Stomach (tissue), 9 donors: ENCODE measurements around the gene PMS2. TPM values are rescaled to one million over a fixed set of nuclear protein-coding genes. Genes with fewer than 3 reads are reported as not detected.
A peak's percentile ranks its signal among the peaks of the same experiment; 100 is the strongest.
"Not testable (repeated sequence)": the region's sequence is repeated elsewhere in the genome, so short reads cannot be mapped to it uniquely, and the experiment has no call there.

Source experiments
- DNase-seq, 2 donors: peaks; one replicate each; pipeline versions ENCODE4 v3.0.0 to v3.0.0-alpha.2; 2013 to 2019
- H3K27ac ChIP-seq, 5 donors: fragments of 200-600 bp in 4 of 5; sonication (generic) in 4 of 5; one replicate each; pipeline ENCODE4 v1.5.1; 2013 to 2019; ENCODE audit warnings: mild to moderate bottlenecking in 1 of 5, moderate library complexity in 1 of 5
- H3K27me3 ChIP-seq, 3 donors: fragments of 200-600 bp; sonication (generic); one replicate each; pipeline ENCODE4 v1.5.1; 2017 to 2019; ENCODE audit warnings: mixed run types in 1 of 3
- H3K36me3 ChIP-seq, 4 donors: fragments of 200-600 bp; sonication (generic); 1 replicate in 3 of 4; 2 replicates in 1 of 4; pipeline ENCODE4 v1.5.1; 2016 to 2019
- H3K4me1 ChIP-seq, 4 donors: fragments of 200-600 bp; sonication (generic); one replicate each; pipeline ENCODE4 v1.5.1; 2016 to 2019
- H3K4me3 ChIP-seq, 4 donors: fragments of 200-600 bp; sonication (generic) in 3 of 4; one replicate each; pipeline ENCODE4 v1.5.1; 2016 to 2019; ENCODE audit warnings: mild to moderate bottlenecking in 1 of 4
- H3K9me3 ChIP-seq, 4 donors: fragments of 200-600 bp; sonication (generic); one replicate each; pipeline ENCODE4 v1.5.1; 2016 to 2019
- EP300 ChIP-seq: sonication (generic); formaldehyde crosslinking; IDR thresholded peaks from one replicate; pipeline ENCODE4 v1.6.1; 2017; ENCODE audit warnings: antibody characterized with exemption
- POLR2A ChIP-seq, 4 donors: fragments of 450-650 bp; IDR thresholded peaks; one replicate each; pipeline ENCODE4 v1.6.1; 2016; ENCODE audit warnings: antibody characterized with exemption in 4 of 4, control low read depth in 2 of 4, mild to moderate bottlenecking in 1 of 4, moderate library complexity in 1 of 4
- POLR2AphosphoS5 ChIP-seq, 3 donors: sonication (generic); formaldehyde crosslinking; IDR thresholded peaks; one replicate each; pipeline ENCODE4 v1.6.1; 2016; ENCODE audit warnings: antibody characterized with exemption in 3 of 3
- WGBS, 5 donors: extraction: QIAGEN DNeasy Blood & Tissue Kit in 3 of 5; methylation state at CpG; one replicate each; pipeline versions ENCODE4 v1.1.5 to v1.1.7; 2013 to 2018; 5-methylcytosine and 5-hydroxymethylcytosine counted together
- intact Hi-C: fragments of 100-400 bp; cut with DNase I; formaldehyde crosslinking; loops from one replicate; pipeline ENCODE4 v1.15.1; 2023; ENCODE audit warnings: low total_unique reads
- polyA plus RNA-seq, 3 donors: library from polyadenylated mRNA; stranded (reverse); fragments of 200-250 nt; gene quantifications; one replicate each; pipeline ENCODE4 v1.2.3, GENCODE V29; 2013
- total RNA-seq, 5 donors: library from RNA; depleted of rRNA; stranded (reverse); fragments of >200 nt; gene quantifications; one replicate each; pipeline versions ENCODE4 v1.1.0 to v1.2.3, GENCODE V29; 2014 to 2016
- TF ChIP-seq, protein P1 (sequence below), 7 experiments: fragments of 450-650 bp in 4 of 7; fragments of 200-600 bp in 3 of 7; sonication (generic) in 3 of 7; IDR thresholded peaks; one replicate each; pipeline ENCODE4 v1.5.1; 2016 to 2019; ENCODE audit warnings: antibody characterized with exemption in 7 of 7, control low read depth in 2 of 7, mild to moderate bottlenecking in 1 of 7
- donor health status: healthy with polysubstance abuse.
- donor health status: Bipolar disorder and iron deficiency.
- donor health status: healthy.

Gene PMS2
- total and polyA plus RNA-seq, 8 donors: 2.9 to 16.0 (median 6.3) TPM

DNA sequence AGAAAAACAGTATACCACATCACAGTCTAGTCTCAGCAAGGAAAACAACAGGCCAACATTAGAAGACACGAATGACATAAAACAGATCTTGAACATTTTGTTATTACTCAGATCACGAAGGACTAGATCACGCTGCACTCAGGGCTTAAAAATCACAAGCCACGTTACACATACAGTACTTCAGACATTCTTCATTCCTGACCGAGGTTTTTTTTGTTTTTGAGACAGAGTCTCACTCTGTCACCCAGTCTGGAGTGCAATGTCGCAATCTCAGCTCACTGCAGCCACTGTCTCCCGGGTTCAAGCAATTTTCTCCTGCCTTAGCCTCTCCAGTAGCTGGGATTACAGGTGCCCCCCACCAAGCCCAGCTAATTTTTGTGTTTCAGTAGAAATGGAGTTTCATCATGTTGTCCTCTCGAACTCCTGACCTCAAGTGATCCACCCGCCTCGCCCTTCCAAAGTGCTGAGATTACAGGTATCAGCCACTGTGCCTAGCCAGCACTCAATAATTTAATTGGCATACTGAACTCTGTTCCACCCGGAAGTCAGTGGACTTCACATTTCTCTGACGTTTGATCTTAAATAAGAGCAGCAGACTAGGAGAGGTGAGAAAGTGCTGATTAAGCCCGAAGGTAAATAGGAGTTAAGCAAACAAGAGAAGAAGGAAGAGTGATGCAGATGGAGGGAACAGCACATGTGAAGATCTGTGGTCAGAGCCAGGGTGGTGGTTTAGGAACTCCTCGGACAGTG is 3.7 kb upstream of the PMS2 start:
- H3K27me3 ChIP-seq: no peaks in the 10 kb centered on the region
- H3K4me3 ChIP-seq: no peak overlapping the region
- TF ChIP-seq, protein P1, sequence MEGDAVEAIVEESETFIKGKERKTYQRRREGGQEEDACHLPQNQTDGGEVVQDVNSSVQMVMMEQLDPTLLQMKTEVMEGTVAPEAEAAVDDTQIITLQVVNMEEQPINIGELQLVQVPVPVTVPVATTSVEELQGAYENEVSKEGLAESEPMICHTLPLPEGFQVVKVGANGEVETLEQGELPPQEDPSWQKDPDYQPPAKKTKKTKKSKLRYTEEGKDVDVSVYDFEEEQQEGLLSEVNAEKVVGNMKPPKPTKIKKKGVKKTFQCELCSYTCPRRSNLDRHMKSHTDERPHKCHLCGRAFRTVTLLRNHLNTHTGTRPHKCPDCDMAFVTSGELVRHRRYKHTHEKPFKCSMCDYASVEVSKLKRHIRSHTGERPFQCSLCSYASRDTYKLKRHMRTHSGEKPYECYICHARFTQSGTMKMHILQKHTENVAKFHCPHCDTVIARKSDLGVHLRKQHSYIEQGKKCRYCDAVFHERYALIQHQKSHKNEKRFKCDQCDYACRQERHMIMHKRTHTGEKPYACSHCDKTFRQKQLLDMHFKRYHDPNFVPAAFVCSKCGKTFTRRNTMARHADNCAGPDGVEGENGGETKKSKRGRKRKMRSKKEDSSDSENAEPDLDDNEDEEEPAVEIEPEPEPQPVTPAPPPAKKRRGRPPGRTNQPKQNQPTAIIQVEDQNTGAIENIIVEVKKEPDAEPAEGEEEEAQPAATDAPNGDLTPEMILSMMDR (IDR thresholded peaks at IDR 0.05): no peak
- peak in 1 of 3 donors; percentile 74 for TF ChIP-seq POLR2AphosphoS5 (IDR thresholded peaks at IDR 0.05)
- 39 to 50% (median 46%) methylated on average over 14 of the region's 14 CpGs for WGBS, 5 donors
- DNase-seq: peak; percentile 42 to 82
- peaks cover 12 to 30% (median 29%) of the 10 kb centered on the region in 4 donors for H3K36me3 ChIP-seq
- H3K4me1 ChIP-seq: peaks cover 15 to 70% (median 45%) of the 10 kb centered on the region in 4 donors
- intact Hi-C loops: no loop called here
- peak overlapping the region; percentile 74 to 99 (median 76) for H3K27ac ChIP-seq
- H3K9me3 ChIP-seq: no peaks in the 10 kb centered on the region

DNA sequence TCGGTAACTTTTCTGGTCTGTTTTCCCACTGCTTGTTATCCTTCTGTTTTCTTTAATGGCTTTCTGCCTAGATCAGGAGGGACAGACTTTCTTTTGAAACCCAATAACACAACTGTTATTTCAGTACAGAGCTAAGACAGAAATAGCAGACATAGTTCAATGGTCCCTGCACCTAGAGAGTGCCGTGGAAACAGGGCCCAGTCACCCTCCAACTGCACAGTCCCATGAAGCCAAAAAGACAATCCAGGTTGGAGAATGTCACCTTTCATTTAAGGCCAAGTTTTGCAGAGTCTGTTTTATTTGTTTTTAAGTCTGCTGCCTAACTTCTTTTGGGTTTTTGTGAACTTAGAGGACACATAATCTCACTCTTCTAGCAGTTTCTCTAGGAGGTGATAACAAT is 2.7 kb upstream of the PMS2 start:
- WGBS, 5 donors: 60 to 85% (median 68%) methylated on average over 2 of the region's 2 CpGs
- Histone ChIP-seq H3K9me3 (no peaks in the 10 kb centered on the region), H3K36me3 (peaks cover 4 to 20% (median 19%) of the 10 kb centered on the region in 4 donors), H3K27ac (peak overlapping the region in 4 of 5 donors; percentile 74 to 99 (median 84)), H3K4me3 (no peak overlapping the region), H3K4me1 (peaks cover 15 to 76% (median 45%) of the 10 kb centered on the region in 4 donors), H3K27me3 (no peaks in the 10 kb centered on the region)
- intact Hi-C loops: no loop called here
- DNase-seq: no peak
- no peak for TF ChIP-seq EP300
- TF ChIP-seq, protein P1 (IDR thresholded peaks at IDR 0.05): no peak
- TF ChIP-seq POLR2AphosphoS5 (IDR thresholded peaks at IDR 0.05): no peak
- TF ChIP-seq POLR2A (IDR thresholded peaks at IDR 0.05): no peak

DNA sequence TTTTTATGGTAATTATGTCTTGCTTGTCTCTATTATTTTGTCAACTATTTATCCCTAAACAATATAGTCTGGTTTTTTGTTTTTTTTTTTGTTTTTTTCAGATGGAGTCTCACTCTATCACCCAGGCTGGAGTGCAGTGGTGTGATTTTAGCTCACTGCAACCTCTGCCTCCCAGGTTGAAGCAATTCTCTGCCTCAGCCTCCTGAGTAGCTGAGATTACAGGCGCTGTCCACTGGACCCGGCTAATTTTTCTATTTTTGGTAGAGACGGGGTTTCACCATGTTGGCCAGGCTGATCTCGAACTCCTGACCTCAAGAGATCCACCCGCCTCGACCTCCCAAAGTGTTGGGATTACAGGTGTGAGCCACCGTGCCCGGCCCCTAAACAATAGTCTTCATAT is 1.5 kb upstream of the PMS2 start:
- 80 to 90% (median 86%) methylated on average over 6 to 8 of the region's 8 CpGs for WGBS, 5 donors
- H3K4me3 ChIP-seq: peak overlapping the region in 1 of 4 donors; percentile 66

DNA sequence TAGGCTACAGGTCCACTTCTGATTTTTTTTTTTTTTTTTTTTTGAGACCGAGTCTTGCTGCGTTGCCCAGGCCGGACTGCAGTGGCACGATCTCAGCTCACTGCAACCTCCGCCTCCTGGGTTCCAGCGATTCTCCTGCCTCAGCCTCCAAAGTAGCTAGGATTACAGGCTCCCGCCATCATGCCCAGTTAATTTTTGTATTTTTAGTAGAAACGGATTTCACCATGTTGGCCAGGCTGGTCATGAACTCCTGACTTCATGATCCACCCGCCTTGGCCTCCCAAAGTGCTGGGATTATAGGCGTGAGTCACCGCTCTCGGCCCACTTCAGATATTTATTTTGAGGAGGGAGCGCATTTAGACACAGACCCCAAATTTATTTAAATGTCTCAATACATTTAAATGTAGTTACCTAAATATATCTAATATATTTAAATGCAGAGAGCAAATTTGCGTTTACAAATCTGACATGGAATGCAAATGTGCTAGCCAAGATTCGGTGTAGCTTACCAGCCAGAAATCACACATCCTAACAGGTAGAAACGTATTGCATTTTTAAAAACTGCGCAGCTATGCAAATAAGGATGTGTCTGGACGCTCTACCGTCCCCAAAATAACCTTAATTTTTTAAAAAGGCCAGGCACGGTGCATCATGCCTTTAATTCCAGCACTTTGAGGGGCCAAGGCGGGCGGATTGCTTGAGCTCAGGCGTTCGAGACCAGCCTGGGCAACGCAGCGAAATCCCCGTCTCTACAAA is 836 bp downstream of the PMS2 start:
- DNase-seq, H3K9me3 ChIP-seq, H3K27me3 ChIP-seq, intact Hi-C loops: not testable (repeated sequence)
- Histone ChIP-seq H3K4me3 (peak overlapping the region; percentile 66 to 68 (median 67)), H3K36me3 (peaks cover 0 to 24% (median 16%) of the 10 kb centered on the region in 4 donors), H3K4me1 (peaks cover 4 to 56% (median 33%) of the 10 kb centered on the region in 4 donors), H3K27ac (peak overlapping the region in 4 of 5 donors; percentile 93 to 99 (median 94))
- WGBS, 5 donors: 41 to 43% (median 43%) methylated on average over 27 of the region's 27 CpGs

More for the DNA sequence above, 1.5 kb upstream of the PMS2 start:
- intact Hi-C loops, H3K9me3 ChIP-seq, H3K27me3 ChIP-seq, DNase-seq: not testable (repeated sequence)
- Histone ChIP-seq H3K36me3 (peaks cover 0 to 11% (median 8%) of the 10 kb centered on the region in 4 donors), H3K27ac (peak overlapping the region in 4 of 5 donors; percentile 93 to 99 (median 94)), H3K4me1 (peaks cover 12 to 70% (median 40%) of the 10 kb centered on the region in 4 donors)

DNA sequence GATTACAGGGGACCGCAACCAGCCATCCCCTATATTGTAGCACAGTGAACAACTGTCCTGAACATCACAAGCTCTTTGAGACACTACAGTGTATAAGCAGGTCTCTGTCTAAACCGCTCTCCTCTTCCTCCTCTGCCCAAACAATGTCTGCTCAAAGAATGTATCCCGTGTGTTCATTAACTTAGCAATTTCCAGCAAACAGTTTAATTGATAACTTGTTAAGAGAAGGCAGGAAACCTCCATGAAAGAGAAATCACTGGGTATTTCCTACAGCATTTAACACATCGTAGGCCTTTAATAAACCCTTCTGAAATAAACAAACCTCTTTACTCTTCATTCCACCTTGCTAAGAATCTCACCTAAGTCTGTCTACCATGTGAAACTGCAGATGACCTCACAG is 1.5 kb downstream of the PMS2 start:
- H3K9me3 ChIP-seq: no peaks in the 10 kb centered on the region
- H3K27ac ChIP-seq: no peak overlapping the region
- no peaks in the 10 kb centered on the region for H3K27me3 ChIP-seq
- no peak overlapping the region for H3K4me3 ChIP-seq
- intact Hi-C loops: no loop called here
- peaks cover 0 to 30% (median 23%) of the 10 kb centered on the region in 4 donors for H3K36me3 ChIP-seq
- no peak for TF ChIP-seq POLR2A (IDR thresholded peaks at IDR 0.05)
- WGBS, 5 donors: 62 to 86% (median 82%) methylated on average over 4 of the region's 4 CpGs
- peaks cover under 1 to 50% (median 27%) of the 10 kb centered on the region in 4 donors for H3K4me1 ChIP-seq
- no peak for DNase-seq
